ENCODE measurements around the gene PHF19. TPM values are rescaled to one million over a fixed set of nuclear protein-coding genes. Genes with fewer than 3 reads are reported as not detected.

The PHF19 gene
- total RNA-seq, 6 experiments from 2014 or later, result 49.1 to 83.4 (median 75.7) TPM

GRCh38 chr9:120915854-120916470 is 39.0 kb upstream of the PHF19 start:
- Mint-ChIP-seq H3K4me1 (ENCODE audit: low read depth) (peaks cover 42% of the 10 kb centered on the region), H3K27me3 (ENCODE audit: insufficient read depth) (peaks cover 2% of the 10 kb centered on the region), H3K4me3 (no peak overlapping the region), H3K36me3 (ENCODE audit: low read depth) (peaks cover 11% of the 10 kb centered on the region), H3K9me3 (no peaks in the 10 kb centered on the region), H3K27ac (no peak overlapping the region)
- TF ChIP-seq CTCF (IDR thresholded peaks at IDR 0.05), result no peak
- DNase-seq, result no peak

GRCh38 chr9:120914953-120915352 is 38.0 kb upstream of the PHF19 start:
- TF ChIP-seq CTCF (IDR thresholded peaks at IDR 0.05), result no peak
- H3K27ac Mint-ChIP-seq, result no peak overlapping the region
- H3K4me3 Mint-ChIP-seq, result no peak overlapping the region
- peaks cover 45% of the 10 kb centered on the region for H3K4me1 Mint-ChIP-seq (ENCODE audit: low read depth)
- H3K27me3 Mint-ChIP-seq (ENCODE audit: insufficient read depth), result peaks cover 2% of the 10 kb centered on the region
- no peaks in the 10 kb centered on the region for H3K9me3 Mint-ChIP-seq
- DNase-seq, result peak; percentile 23
- peaks cover 11% of the 10 kb centered on the region for H3K36me3 Mint-ChIP-seq (ENCODE audit: low read depth)

- Mint-ChIP-seq H3K4me3 (no peak overlapping the region), H3K27ac (no peak overlapping the region)
- no peak for TF ChIP-seq CTCF (IDR thresholded peaks at IDR 0.05)
Observed at GRCh38 chr9:120914396-120914795, 37.4 kb upstream of the PHF19 start.

GRCh38 chr9:120913647-120914264 is 36.8 kb upstream of the PHF19 start:
- peaks cover 2% of the 10 kb centered on the region for H3K27me3 Mint-ChIP-seq (ENCODE audit: insufficient read depth)
- DNase-seq, result no peak
- peaks cover 36% of the 10 kb centered on the region for H3K4me1 Mint-ChIP-seq (ENCODE audit: low read depth)
- no peak overlapping the region for H3K4me3 Mint-ChIP-seq
- no peaks in the 10 kb centered on the region for H3K9me3 Mint-ChIP-seq
- no peak for TF ChIP-seq CTCF (IDR thresholded peaks at IDR 0.05)
- H3K36me3 Mint-ChIP-seq (ENCODE audit: low read depth), result peaks cover 11% of the 10 kb centered on the region
- H3K27ac Mint-ChIP-seq, result no peak overlapping the region

More at GRCh38 chr9:120914396-120914795, 37.4 kb upstream of the PHF19 start:
- DNase-seq, result no peak
- H3K4me1 Mint-ChIP-seq (ENCODE audit: low read depth), result peaks cover 43% of the 10 kb centered on the region
- H3K36me3 Mint-ChIP-seq (ENCODE audit: low read depth), result peaks cover 11% of the 10 kb centered on the region
- no peaks in the 10 kb centered on the region for H3K9me3 Mint-ChIP-seq
- peaks cover 2% of the 10 kb centered on the region for H3K27me3 Mint-ChIP-seq (ENCODE audit: insufficient read depth)

GRCh38 chr9:120912958-120913646 is 36.1 kb upstream of the PHF19 start:
- TF ChIP-seq CTCF (IDR thresholded peaks at IDR 0.05), result no peak
- Mint-ChIP-seq H3K27ac (no peak overlapping the region), H3K4me1 (ENCODE audit: low read depth) (peaks cover 32% of the 10 kb centered on the region), H3K4me3 (no peak overlapping the region), H3K9me3 (no peaks in the 10 kb centered on the region), H3K36me3 (ENCODE audit: low read depth) (peaks cover 11% of the 10 kb centered on the region), H3K27me3 (ENCODE audit: insufficient read depth) (peaks cover 2% of the 10 kb centered on the region)
- DNase-seq, result no peak
